Vagina (tissue), 2 donors: ENCODE results near the gene HGD.

Source experiments
- CTCF ChIP-seq, 3 experiments: fragments of 450-650 bp in 2 of 3; fragments of 200-600 bp in 1 of 3; sonication (generic) in 1 of 3; IDR thresholded peaks; one replicate each; pipeline ENCODE4 v1.5.1; 2017 to 2019; ENCODE audit warnings: antibody characterized with exemption in 3 of 3, mild to moderate bottlenecking in 2 of 3, moderate library complexity in 2 of 3
- POLR2AphosphoS5 ChIP-seq, 2 donors: sonication (generic); formaldehyde crosslinking; IDR thresholded peaks; one replicate each; pipeline ENCODE4 v1.9.0; 2017; ENCODE audit warnings: antibody characterized with exemption in 2 of 2, mild to moderate bottlenecking in 2 of 2, low read depth in 1 of 2; ENCODE audit not compliant: insufficient read depth in 1 of 2

- TF ChIP-seq CTCF (IDR thresholded peaks at IDR 0.05) (no peak), POLR2AphosphoS5 (IDR thresholded peaks at IDR 0.05; ENCODE audit: insufficient read depth in 1 of 2, low read depth in 1 of 2) (no peak)
Observed at GRCh38 chr3:120730576-120731542, 48.8 kb upstream of the HGD start.
